GM19351 (cell line): Measurements from ENCODE around the gene POM121L2.

Experiments used
- ATAC-seq: cut with Tn5 transposase; IDR thresholded peaks from one replicate; pipeline ENCODE4 v1.9.1; 2021; ENCODE audit warnings: mild to moderate bottlenecking, moderate library complexity; ENCODE audit not compliant: unreplicated experiment

The POM121L2 gene

DNA sequence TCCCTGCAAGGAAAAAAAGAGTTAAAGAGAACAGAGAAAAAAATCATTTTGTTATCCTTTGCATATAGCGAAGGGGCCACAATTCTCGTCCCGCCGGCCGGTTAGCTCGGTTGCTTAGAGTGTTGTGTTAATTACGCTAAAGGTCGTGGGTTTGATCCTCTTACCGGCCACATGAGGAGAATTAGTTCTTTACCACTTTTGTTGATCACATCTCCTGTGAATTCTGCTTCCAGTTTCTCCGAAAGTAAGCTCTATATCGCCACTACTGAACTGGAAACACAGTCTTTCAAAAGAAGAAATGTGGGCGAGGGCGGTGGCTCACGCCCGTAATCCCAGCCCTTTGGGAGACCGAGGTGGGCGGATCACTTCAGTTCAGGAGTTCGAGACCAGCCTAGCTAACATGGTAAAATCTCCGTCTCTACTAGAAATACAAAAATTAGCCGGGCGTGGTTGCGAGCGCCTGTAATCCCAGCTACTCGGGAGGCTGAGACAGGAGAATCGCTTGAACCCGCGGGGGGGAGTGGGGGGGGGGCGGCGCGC is 51.2 kb downstream of the POM121L2 start:
- no peak for ATAC-seq

DNA sequence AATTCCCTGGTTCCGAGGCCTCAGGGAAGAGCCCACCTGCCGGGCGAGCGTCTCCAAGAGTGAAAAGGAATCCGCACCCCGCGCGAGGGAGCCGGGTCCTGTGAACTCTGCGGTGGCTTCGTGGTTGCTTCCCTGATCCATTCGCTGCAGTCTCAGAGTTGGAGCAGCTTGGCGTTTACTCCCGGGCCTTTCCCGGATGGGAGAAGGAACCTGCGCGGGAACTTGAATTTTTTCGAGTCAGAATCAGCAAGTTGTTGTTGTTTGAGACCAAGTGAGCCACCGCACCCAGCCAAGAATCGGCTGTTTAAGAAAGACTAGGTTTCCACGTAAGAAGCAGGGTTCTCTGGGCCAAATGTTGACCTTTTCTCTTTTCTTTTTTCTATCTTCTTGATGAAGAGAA is 51.7 kb downstream of the POM121L2 start:
- ATAC-seq, result no peak
